ENCODE data around the gene GTF3A. TPM values are rescaled to one million over a fixed set of nuclear protein-coding genes. Genes with fewer than 3 reads are reported as not detected.
A peak's percentile ranks its signal among the peaks of the same experiment; 100 is the strongest.
"Not testable (repeated sequence)": the region's sequence is repeated elsewhere in the genome, so short reads cannot be mapped to it uniquely, and the experiment has no call there.

GTF3A gene
- total and polyA plus RNA-seq, 10 donors, result 90.7 to 275 (median 133) TPM

GRCh38 chr13:27398360-27398759 lies 26.1 kb upstream of the GTF3A start:
- 64 to 77% (median 70%) methylated on average over 4 of the region's 4 CpGs for WGBS, 5 donors
- no peaks in the 10 kb centered on the region for H3K36me3 ChIP-seq

GRCh38 chr13:27400405-27400804 lies 24.0 kb upstream of the GTF3A start:
- intact Hi-C loops (cut with DNase I; ENCODE audit: low total_unique reads), result not testable (repeated sequence)

More at GRCh38 chr13:27398360-27398759, 26.1 kb upstream of the GTF3A start:
- Histone ChIP-seq H3K9me3 (no peaks in the 10 kb centered on the region), H3K27ac (no peak overlapping the region), H3K4me1 (peaks cover 0 to 12% (median 7%) of the 10 kb centered on the region in 6 donors), H3K27me3 (replicated peaks in 1 of 7) (no peaks in the 10 kb centered on the region), H3K4me3 (no peak overlapping the region)
- DNase-seq, result no peak
- no peak for TF ChIP-seq CTCF (IDR thresholded peaks at IDR 0.05 in 8 of 11, conservative IDR thresholded peaks at IDR 0.05 in 3 of 11)
- TF ChIP-seq POLR2AphosphoS5 (IDR thresholded peaks at IDR 0.05), result no peak
- TF ChIP-seq POLR2A (IDR thresholded peaks at IDR 0.05), result no peak
- intact Hi-C loops (cut with DNase I; ENCODE audit: low total_unique reads), result no loop called here

GRCh38 chr13:27401210-27401609 lies 23.2 kb upstream of the GTF3A start:
- Histone ChIP-seq H3K9me3 (no peaks in the 10 kb centered on the region), H3K36me3 (no peaks in the 10 kb centered on the region), H3K4me3 (no peak overlapping the region), H3K27ac (no peak overlapping the region), H3K27me3 (replicated peaks in 1 of 7) (peaks cover 0 to 2% (median 0%) of the 10 kb centered on the region in 7 donors), H3K4me1 (peaks cover 0 to 19% (median 7%) of the 10 kb centered on the region in 6 donors)
- TF ChIP-seq POLR2A (IDR thresholded peaks at IDR 0.05) (no peak), CTCF (IDR thresholded peaks at IDR 0.05 in 8 of 11, conservative IDR thresholded peaks at IDR 0.05 in 3 of 11) (no peak), POLR2AphosphoS5 (IDR thresholded peaks at IDR 0.05) (no peak)
- DNase-seq, result no peak
- intact Hi-C loops (cut with DNase I; ENCODE audit: low total_unique reads), result no loop called here
- WGBS, 5 donors, result 7 to 20% (median 10%) methylated on average over 3 of the region's 3 CpGs

More at GRCh38 chr13:27400405-27400804, 24.0 kb upstream of the GTF3A start:
- H3K36me3 ChIP-seq; H3K27ac ChIP-seq; H3K9me3 ChIP-seq; DNase-seq; H3K4me3 ChIP-seq; H3K27me3 ChIP-seq (replicated peaks in 1 of 7): not testable (repeated sequence)
- H3K4me1 ChIP-seq, result peaks cover 0 to 19% (median 7%) of the 10 kb centered on the region in 6 donors
- 75 to 99% (median 85%) methylated on average over 6 of the region's 6 CpGs for WGBS, 5 donors

GRCh38 chr13:27403203-27403678 lies 21.2 kb upstream of the GTF3A start:
- DNase-seq, result no peak
- intact Hi-C loops (cut with DNase I; ENCODE audit: low total_unique reads), result no loop called here
- TF ChIP-seq CTCF (IDR thresholded peaks at IDR 0.05 in 8 of 11, conservative IDR thresholded peaks at IDR 0.05 in 3 of 11), result no peak
- TF ChIP-seq POLR2AphosphoS5 (IDR thresholded peaks at IDR 0.05), result no peak
- no peak for TF ChIP-seq POLR2A (IDR thresholded peaks at IDR 0.05)
- no peak overlapping the region for H3K4me3 ChIP-seq
- peak overlapping the region in 4 of 8 donors; percentile 11 to 53 (median 38) for H3K27ac ChIP-seq
- peaks cover 0 to 11% (median 0%) of the 10 kb centered on the region in 7 donors for H3K27me3 ChIP-seq (replicated peaks in 1 of 7)
- H3K36me3 ChIP-seq, result no peaks in the 10 kb centered on the region
- H3K9me3 ChIP-seq, result no peaks in the 10 kb centered on the region
- peaks cover 0 to 19% (median 7%) of the 10 kb centered on the region in 6 donors for H3K4me1 ChIP-seq
- WGBS, 5 donors, result 50 to 78% (median 61%) methylated on average over 3 of the region's 3 CpGs
